ENCODE data around the gene PPWD1.

Gene PPWD1

DNA sequence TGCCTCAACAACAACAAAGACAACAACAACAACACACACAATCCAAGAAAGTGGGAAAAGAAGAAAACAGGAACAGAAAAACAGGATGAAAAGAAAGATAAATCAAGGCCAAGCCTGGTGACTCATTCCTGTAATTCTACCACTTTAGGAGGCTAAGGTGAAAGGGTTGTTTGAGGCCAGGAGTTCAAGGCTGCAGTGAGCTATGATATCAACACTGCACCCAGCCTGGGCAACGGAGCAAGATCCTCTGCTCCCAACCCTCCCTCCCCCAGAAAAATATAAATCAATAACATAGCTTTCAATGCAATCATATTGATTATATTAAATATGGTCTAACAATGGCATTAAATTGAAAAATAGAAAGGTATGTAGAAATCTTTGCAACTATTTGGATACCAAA, 32.2 kb upstream of the PPWD1 start:
- Histone ChIP-seq H3K27ac (ENCODE audit: extremely low read depth, low read depth, low read length) (no peak overlapping the region), H3K4me1 (ENCODE audit: control insufficient read depth, insufficient read depth, low read length) (no peaks in the 10 kb centered on the region), H3K36me3 (ENCODE audit: control insufficient read depth in 2 of 2, insufficient read depth in 1 of 2, low read length in 2 of 2) (peaks cover 12 to 34% of the 10 kb centered on the region in 2 experiments), H3K4me3 (ENCODE audit: low read depth, low read length) (no peak overlapping the region), H3K9me3 (ENCODE audit: control insufficient read depth, insufficient read depth, low read depth, low read length) (no peaks in the 10 kb centered on the region)
- POLR2A ChIA-PET: no interaction called here
- TF ChIP-seq ZNF561 (tag by site-specific recombination; IDR thresholded peaks at IDR 0.05; ENCODE audit: borderline replicate concordance) (no peak), ZNF16 (tag by site-specific recombination; IDR thresholded peaks at IDR 0.05; ENCODE audit: low read depth) (no peak), ZNF707 (tag by site-specific recombination; IDR thresholded peaks at IDR 0.05) (no peak), ZNF777 (tag by site-specific recombination; IDR thresholded peaks at IDR 0.05; ENCODE audit: borderline replicate concordance) (no peak), ZNF155 (tag by site-specific recombination; IDR thresholded peaks at IDR 0.05) (no peak), ZNF335 (tag by site-specific recombination; conservative IDR thresholded peaks at IDR 0.05) (no peak), ZNF10 (tag by site-specific recombination; IDR thresholded peaks at IDR 0.05) (no peak), ZNF660 (tag by site-specific recombination; IDR thresholded peaks at IDR 0.05) (no peak), ZNF114 (tag by site-specific recombination; IDR thresholded peaks at IDR 0.05) (no peak), TCF7L2 (IDR thresholded peaks at IDR 0.05; ENCODE audit: borderline replicate concordance, low read depth, low read length) (no peak), ZNF843 (tag by site-specific recombination; IDR thresholded peaks at IDR 0.05) (no peak), ZBTB17 (tag by site-specific recombination; IDR thresholded peaks at IDR 0.05) (no peak), ZNF701 (tag by site-specific recombination; IDR thresholded peaks at IDR 0.05) (no peak), ZNF324 (tag by site-specific recombination; IDR thresholded peaks at IDR 0.05) (no peak), ZNF521 (tag by site-specific recombination; IDR thresholded peaks at IDR 0.05) (no peak), SP3 (tag by site-specific recombination; IDR thresholded peaks at IDR 0.05) (no peak)
- TF ChIP-seq, protein P1, sequence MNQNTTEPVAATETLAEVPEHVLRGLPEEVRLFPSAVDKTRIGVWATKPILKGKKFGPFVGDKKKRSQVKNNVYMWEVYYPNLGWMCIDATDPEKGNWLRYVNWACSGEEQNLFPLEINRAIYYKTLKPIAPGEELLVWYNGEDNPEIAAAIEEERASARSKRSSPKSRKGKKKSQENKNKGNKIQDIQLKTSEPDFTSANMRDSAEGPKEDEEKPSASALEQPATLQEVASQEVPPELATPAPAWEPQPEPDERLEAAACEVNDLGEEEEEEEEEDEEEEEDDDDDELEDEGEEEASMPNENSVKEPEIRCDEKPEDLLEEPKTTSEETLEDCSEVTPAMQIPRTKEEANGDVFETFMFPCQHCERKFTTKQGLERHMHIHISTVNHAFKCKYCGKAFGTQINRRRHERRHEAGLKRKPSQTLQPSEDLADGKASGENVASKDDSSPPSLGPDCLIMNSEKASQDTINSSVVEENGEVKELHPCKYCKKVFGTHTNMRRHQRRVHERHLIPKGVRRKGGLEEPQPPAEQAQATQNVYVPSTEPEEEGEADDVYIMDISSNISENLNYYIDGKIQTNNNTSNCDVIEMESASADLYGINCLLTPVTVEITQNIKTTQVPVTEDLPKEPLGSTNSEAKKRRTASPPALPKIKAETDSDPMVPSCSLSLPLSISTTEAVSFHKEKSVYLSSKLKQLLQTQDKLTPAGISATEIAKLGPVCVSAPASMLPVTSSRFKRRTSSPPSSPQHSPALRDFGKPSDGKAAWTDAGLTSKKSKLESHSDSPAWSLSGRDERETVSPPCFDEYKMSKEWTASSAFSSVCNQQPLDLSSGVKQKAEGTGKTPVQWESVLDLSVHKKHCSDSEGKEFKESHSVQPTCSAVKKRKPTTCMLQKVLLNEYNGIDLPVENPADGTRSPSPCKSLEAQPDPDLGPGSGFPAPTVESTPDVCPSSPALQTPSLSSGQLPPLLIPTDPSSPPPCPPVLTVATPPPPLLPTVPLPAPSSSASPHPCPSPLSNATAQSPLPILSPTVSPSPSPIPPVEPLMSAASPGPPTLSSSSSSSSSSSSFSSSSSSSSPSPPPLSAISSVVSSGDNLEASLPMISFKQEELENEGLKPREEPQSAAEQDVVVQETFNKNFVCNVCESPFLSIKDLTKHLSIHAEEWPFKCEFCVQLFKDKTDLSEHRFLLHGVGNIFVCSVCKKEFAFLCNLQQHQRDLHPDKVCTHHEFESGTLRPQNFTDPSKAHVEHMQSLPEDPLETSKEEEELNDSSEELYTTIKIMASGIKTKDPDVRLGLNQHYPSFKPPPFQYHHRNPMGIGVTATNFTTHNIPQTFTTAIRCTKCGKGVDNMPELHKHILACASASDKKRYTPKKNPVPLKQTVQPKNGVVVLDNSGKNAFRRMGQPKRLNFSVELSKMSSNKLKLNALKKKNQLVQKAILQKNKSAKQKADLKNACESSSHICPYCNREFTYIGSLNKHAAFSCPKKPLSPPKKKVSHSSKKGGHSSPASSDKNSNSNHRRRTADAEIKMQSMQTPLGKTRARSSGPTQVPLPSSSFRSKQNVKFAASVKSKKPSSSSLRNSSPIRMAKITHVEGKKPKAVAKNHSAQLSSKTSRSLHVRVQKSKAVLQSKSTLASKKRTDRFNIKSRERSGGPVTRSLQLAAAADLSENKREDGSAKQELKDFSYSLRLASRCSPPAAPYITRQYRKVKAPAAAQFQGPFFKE (tag by site-specific recombination; IDR thresholded peaks at IDR 0.05; ENCODE audit: borderline replicate concordance): no peak
- TF ChIP-seq, protein P2, sequence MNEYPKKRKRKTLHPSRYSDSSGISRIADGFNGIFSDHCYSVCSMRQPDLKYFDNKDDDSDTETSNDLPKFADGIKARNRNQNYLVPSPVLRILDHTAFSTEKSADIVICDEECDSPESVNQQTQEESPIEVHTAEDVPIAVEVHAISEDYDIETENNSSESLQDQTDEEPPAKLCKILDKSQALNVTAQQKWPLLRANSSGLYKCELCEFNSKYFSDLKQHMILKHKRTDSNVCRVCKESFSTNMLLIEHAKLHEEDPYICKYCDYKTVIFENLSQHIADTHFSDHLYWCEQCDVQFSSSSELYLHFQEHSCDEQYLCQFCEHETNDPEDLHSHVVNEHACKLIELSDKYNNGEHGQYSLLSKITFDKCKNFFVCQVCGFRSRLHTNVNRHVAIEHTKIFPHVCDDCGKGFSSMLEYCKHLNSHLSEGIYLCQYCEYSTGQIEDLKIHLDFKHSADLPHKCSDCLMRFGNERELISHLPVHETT (tag by site-specific recombination; IDR thresholded peaks at IDR 0.05): no peak
- TF ChIP-seq, protein P3, sequence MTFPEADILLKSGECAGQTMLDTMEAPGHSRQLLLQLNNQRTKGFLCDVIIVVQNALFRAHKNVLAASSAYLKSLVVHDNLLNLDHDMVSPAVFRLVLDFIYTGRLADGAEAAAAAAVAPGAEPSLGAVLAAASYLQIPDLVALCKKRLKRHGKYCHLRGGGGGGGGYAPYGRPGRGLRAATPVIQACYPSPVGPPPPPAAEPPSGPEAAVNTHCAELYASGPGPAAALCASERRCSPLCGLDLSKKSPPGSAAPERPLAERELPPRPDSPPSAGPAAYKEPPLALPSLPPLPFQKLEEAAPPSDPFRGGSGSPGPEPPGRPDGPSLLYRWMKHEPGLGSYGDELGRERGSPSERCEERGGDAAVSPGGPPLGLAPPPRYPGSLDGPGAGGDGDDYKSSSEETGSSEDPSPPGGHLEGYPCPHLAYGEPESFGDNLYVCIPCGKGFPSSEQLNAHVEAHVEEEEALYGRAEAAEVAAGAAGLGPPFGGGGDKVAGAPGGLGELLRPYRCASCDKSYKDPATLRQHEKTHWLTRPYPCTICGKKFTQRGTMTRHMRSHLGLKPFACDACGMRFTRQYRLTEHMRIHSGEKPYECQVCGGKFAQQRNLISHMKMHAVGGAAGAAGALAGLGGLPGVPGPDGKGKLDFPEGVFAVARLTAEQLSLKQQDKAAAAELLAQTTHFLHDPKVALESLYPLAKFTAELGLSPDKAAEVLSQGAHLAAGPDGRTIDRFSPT (tag by site-specific recombination; IDR thresholded peaks at IDR 0.05): no peak
- CTCF ChIA-PET: interaction anchor here (0.6 kb wide), 1 partner anchor 24 kb away, joined by 3 read pairs; no protein-coding TSS in a partner anchor

Data from HEK293 (cell line).